Astrocyte (in vitro differentiated cells and primary cell): ENCODE results near the gene C11orf24. TPM values are rescaled to one million over a fixed set of nuclear protein-coding genes. Genes with fewer than 3 reads are reported as not detected.

Experiments
- DNase-seq: peaks from one replicate; pipeline ENCODE4 v3.0.0-alpha.2; 2010; ENCODE audit warnings: low read depth
- FAIRE-seq: peaks from 2 replicates; lab custom pipeline; 2011; peaks lifted over from hg19 to GRCh38; lab: Jason Lieb, UNC
- H2AFZ ChIP-seq: 2 replicates; pipeline ENCODE4 v1.6.0; 2012; ENCODE audit warnings: low read depth, low read length, inconsistent platforms
- H3K27ac ChIP-seq: 2 replicates; pipeline ENCODE4 v1.5.1; 2011; ENCODE audit warnings: low read depth, low read length, inconsistent platforms
- H3K27me3 ChIP-seq: 2 replicates; pipeline ENCODE4 v1.6.0; 2011; ENCODE audit warnings: low read length, inconsistent platforms; ENCODE audit not compliant: insufficient read depth
- H3K36me3 ChIP-seq: 2 replicates; pipeline ENCODE4 v1.5.1; 2011; ENCODE audit warnings: low read length, inconsistent platforms; ENCODE audit not compliant: insufficient read depth
- H3K4me1 ChIP-seq: 2 replicates; pipeline ENCODE4 v1.5.1; 2011; ENCODE audit warnings: low read length, inconsistent platforms; ENCODE audit not compliant: insufficient read depth
- H3K4me2 ChIP-seq: 2 replicates; pipeline ENCODE4 v1.6.0; 2012; ENCODE audit warnings: low read length, inconsistent platforms
- H3K4me3 ChIP-seq: 2 replicates; pipeline ENCODE4 v1.5.1; 2011; ENCODE audit warnings: low read depth, mild to moderate bottlenecking, low read length, inconsistent platforms; ENCODE audit not compliant: insufficient read depth
- H3K79me2 ChIP-seq: 2 replicates; pipeline ENCODE4 v1.6.0; 2012; ENCODE audit warnings: mild to moderate bottlenecking, low read length, inconsistent platforms; ENCODE audit not compliant: insufficient read depth
- H3K9ac ChIP-seq: 2 replicates; pipeline ENCODE4 v1.6.0; 2012; ENCODE audit warnings: mild to moderate bottlenecking, low read length, inconsistent platforms
- H3K9me3 ChIP-seq: 2 replicates; pipeline ENCODE4 v1.5.1; 2012; ENCODE audit warnings: low read depth, mild to moderate bottlenecking, low read length, inconsistent platforms; ENCODE audit not compliant: insufficient read depth
- H4K20me1 ChIP-seq: 2 replicates; pipeline ENCODE4 v1.6.0; 2012; ENCODE audit warnings: low read length, inconsistent platforms; ENCODE audit not compliant: insufficient read depth
- H3K27ac Mint-ChIP-seq: one replicate; pipeline ENCODE4 v1.8.0; 2021; ENCODE audit warnings: mild to moderate bottlenecking, mixed read lengths; ENCODE audit not compliant: unreplicated experiment
- H3K27me3 Mint-ChIP-seq: one replicate; pipeline ENCODE4 v1.8.0; 2021; ENCODE audit warnings: low read depth, mixed read lengths; ENCODE audit not compliant: unreplicated experiment
- H3K36me3 Mint-ChIP-seq: one replicate; pipeline ENCODE4 v1.8.0; 2021; ENCODE audit warnings: low read depth, mixed read lengths; ENCODE audit not compliant: unreplicated experiment
- H3K4me1 Mint-ChIP-seq: one replicate; pipeline ENCODE4 v1.8.0; 2021; ENCODE audit warnings: low read depth, mixed read lengths; ENCODE audit not compliant: unreplicated experiment
- H3K4me3 Mint-ChIP-seq: one replicate; pipeline ENCODE4 v1.8.0; 2021; ENCODE audit warnings: mild to moderate bottlenecking, moderate library complexity, mixed read lengths; ENCODE audit not compliant: unreplicated experiment
- H3K9me3 Mint-ChIP-seq: one replicate; pipeline ENCODE4 v1.8.0; 2021; ENCODE audit warnings: mild to moderate bottlenecking, mixed read lengths; ENCODE audit not compliant: unreplicated experiment
- EZH2 ChIP-seq: IDR thresholded peaks from 2 replicates; pipeline ENCODE4 v1.6.1; 2012; ENCODE audit warnings: mild to moderate bottlenecking, low read length, inconsistent platforms; ENCODE audit not compliant: insufficient read depth
- total RNA-seq: library from RNA; stranded (reverse); gene quantifications from 2 replicates; pipeline ENCODE4 v1.2.1, GENCODE V29; 2021
- TF ChIP-seq, protein P1 (sequence below): IDR thresholded peaks from 2 replicates; pipeline ENCODE4 v1.5.1; 2011; ENCODE audit warnings: low read depth, mild to moderate bottlenecking, inconsistent platforms, low read length, moderate library complexity; ENCODE audit not compliant: insufficient read depth

C11orf24 gene
- total RNA-seq, 1 donor from 2014 or later: 79.8 TPM

DNA sequence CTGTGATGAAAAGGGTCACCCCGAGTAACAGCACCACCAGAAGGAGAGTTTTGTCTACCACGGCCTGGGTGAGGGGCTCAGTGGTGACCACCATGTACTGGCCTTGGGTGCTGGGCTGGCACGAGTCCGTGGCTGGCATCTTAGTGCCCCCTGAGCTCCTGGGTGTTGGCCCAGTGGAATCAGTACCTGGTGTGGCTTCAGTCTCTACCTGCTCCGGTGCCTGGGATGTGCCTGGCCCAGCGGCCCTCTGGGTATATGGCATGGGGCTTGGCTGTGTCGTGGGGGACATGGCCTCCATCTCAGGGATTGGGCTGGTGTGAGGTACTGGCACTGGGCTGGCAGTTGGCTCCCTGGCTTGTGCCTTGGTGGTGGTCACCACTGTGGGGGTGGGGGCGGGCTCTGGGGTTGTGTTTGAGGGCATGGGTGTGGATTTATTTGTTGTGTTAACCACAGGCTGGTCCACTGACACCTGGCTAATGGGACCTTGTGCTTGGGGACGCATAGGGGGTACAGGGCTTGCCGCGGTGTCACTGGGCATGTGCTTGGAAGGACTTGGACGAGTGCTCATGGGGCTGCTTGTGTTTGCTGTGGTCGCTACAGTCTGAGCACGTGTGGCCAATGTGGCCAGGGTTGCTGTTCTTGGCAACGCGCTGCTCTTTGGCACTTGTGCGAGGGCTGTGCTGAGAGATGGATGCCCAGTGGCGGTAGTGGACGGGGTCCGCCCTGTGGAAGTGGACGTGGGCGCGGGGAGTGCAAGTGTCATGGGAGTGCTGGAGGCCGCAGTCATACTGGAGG, 9.8 kb downstream of the C11orf24 start:
- H4K20me1 ChIP-seq: peaks cover 65% of the 10 kb centered on the region
- H2AFZ ChIP-seq: no peak overlapping the region
- H3K4me1 ChIP-seq: peaks cover 6% of the 10 kb centered on the region
- Mint-ChIP-seq H3K36me3 (peaks cover 34% of the 10 kb centered on the region), H3K4me1 (peaks cover 5% of the 10 kb centered on the region), H3K9me3 (no peaks in the 10 kb centered on the region), H3K27ac (no peak overlapping the region), H3K27me3 (no peaks in the 10 kb centered on the region), H3K4me3 (no peak overlapping the region)
- H3K79me2 ChIP-seq: peaks cover 23% of the 10 kb centered on the region
- H3K4me2 ChIP-seq: no peak overlapping the region
- no peak for DNase-seq
- no peak overlapping the region for H3K9ac ChIP-seq
- H3K36me3 ChIP-seq: peaks cover 19% of the 10 kb centered on the region
- H3K27me3 ChIP-seq: no peaks in the 10 kb centered on the region
- H3K9me3 ChIP-seq: no peaks in the 10 kb centered on the region
- H3K4me3 ChIP-seq: no peak overlapping the region
- TF ChIP-seq, protein P1, sequence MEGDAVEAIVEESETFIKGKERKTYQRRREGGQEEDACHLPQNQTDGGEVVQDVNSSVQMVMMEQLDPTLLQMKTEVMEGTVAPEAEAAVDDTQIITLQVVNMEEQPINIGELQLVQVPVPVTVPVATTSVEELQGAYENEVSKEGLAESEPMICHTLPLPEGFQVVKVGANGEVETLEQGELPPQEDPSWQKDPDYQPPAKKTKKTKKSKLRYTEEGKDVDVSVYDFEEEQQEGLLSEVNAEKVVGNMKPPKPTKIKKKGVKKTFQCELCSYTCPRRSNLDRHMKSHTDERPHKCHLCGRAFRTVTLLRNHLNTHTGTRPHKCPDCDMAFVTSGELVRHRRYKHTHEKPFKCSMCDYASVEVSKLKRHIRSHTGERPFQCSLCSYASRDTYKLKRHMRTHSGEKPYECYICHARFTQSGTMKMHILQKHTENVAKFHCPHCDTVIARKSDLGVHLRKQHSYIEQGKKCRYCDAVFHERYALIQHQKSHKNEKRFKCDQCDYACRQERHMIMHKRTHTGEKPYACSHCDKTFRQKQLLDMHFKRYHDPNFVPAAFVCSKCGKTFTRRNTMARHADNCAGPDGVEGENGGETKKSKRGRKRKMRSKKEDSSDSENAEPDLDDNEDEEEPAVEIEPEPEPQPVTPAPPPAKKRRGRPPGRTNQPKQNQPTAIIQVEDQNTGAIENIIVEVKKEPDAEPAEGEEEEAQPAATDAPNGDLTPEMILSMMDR: no peak
- no peak for TF ChIP-seq EZH2
- no peak for FAIRE-seq
- H3K27ac ChIP-seq: no peak overlapping the region

DNA sequence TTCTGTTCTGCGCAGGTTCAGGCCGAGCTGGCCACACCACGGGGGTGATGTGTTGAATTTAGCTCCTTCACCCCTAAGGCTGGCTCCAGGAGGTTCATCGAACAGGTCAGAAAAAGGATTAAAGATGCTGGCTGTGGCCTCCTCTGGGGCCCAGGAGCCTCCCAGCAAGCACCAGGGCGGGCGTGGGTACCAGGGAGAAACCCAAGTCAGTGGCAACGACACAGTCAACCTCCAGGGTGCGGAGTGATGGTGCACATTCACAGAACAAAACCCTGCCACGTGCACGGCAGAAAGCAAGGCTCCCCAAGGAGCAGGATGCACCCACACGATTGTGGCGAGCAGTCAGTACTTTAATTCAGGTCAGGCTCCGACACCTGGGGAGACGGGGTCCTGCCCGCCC, 10.8 kb downstream of the C11orf24 start:
- H3K4me1 Mint-ChIP-seq: peaks cover 5% of the 10 kb centered on the region
- H3K4me2 ChIP-seq: no peak overlapping the region
- no peak overlapping the region for H2AFZ ChIP-seq
- DNase-seq (no peak), FAIRE-seq (no peak)
- H3K4me3 Mint-ChIP-seq: no peak overlapping the region
- H3K4me3 ChIP-seq: no peak overlapping the region
- H3K27ac ChIP-seq: no peak overlapping the region
- H3K9me3 Mint-ChIP-seq: no peaks in the 10 kb centered on the region
- TF ChIP-seq EZH2: no peak
- TF ChIP-seq, protein P1: no peak
- no peaks in the 10 kb centered on the region for H3K27me3 Mint-ChIP-seq
- H3K79me2 ChIP-seq: peaks cover 14% of the 10 kb centered on the region
- peaks cover 11% of the 10 kb centered on the region for H3K36me3 ChIP-seq
- H3K4me1 ChIP-seq: peaks cover 15% of the 10 kb centered on the region
- H3K36me3 Mint-ChIP-seq: peaks cover 26% of the 10 kb centered on the region
- no peaks in the 10 kb centered on the region for H3K9me3 ChIP-seq
- H4K20me1 ChIP-seq: peaks cover 56% of the 10 kb centered on the region
- no peaks in the 10 kb centered on the region for H3K27me3 ChIP-seq
- no peak overlapping the region for H3K27ac Mint-ChIP-seq
- H3K9ac ChIP-seq: no peak overlapping the region

DNA sequence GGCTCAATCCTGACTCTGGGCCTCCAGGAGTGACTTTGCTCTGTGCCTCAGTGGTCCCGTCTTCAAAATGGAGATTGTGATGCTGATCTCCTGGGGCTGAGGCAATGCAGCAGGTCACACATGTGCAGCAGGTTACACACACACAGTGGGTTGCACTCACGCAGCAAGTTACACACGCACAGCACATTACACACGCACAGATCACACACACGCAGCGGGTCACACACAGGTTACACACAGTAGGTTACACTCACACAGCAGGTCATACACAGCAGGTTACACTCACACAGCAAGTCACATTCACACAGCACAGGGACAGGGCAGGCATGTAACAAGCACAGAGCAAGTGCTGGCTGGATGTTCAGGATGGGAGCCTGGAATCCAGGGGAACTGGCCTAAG, 11.3 kb downstream of the C11orf24 start:
- H3K4me3 ChIP-seq: no peak overlapping the region
- peaks cover 17% of the 10 kb centered on the region for H3K4me1 ChIP-seq
- no peaks in the 10 kb centered on the region for H3K27me3 ChIP-seq
- H3K4me3 Mint-ChIP-seq: no peak overlapping the region
- no peak for FAIRE-seq
- no peak overlapping the region for H3K27ac Mint-ChIP-seq
- H2AFZ ChIP-seq: no peak overlapping the region
- no peak overlapping the region for H3K9ac ChIP-seq
- TF ChIP-seq, protein P1: no peak
- TF ChIP-seq EZH2: no peak
- no peaks in the 10 kb centered on the region for H3K27me3 Mint-ChIP-seq
- peaks cover 52% of the 10 kb centered on the region for H4K20me1 ChIP-seq
- no peak overlapping the region for H3K27ac ChIP-seq
- no peaks in the 10 kb centered on the region for H3K9me3 ChIP-seq
- peaks cover 5% of the 10 kb centered on the region for H3K4me1 Mint-ChIP-seq
- H3K4me2 ChIP-seq: no peak overlapping the region
- H3K36me3 ChIP-seq: peaks cover 11% of the 10 kb centered on the region
- no peak for DNase-seq
- H3K9me3 Mint-ChIP-seq: no peaks in the 10 kb centered on the region
- H3K79me2 ChIP-seq: peaks cover 10% of the 10 kb centered on the region
- H3K36me3 Mint-ChIP-seq: peaks cover 24% of the 10 kb centered on the region
